Mesothelial cell of epicardium (in vitro differentiated cells): Measurements from ENCODE around the gene CCND2. TPM values are rescaled to one million over a fixed set of nuclear protein-coding genes. Genes with fewer than 3 reads are reported as not detected.

ENCODE experiments used
- DNase-seq, 2 experiments: peaks; one replicate each; pipeline ENCODE4 v3.0.0; 2021; ENCODE audit warnings: low spot score in 2 of 2; ENCODE audit not compliant: unreplicated experiment in 2 of 2
- H3K27ac Mint-ChIP-seq: 2 replicates; pipeline ENCODE4 v1.8.0; 2021; ENCODE audit warnings: mixed read lengths
- H3K27me3 Mint-ChIP-seq: 2 replicates; pipeline ENCODE4 v1.8.0; 2021; ENCODE audit warnings: low read depth, mixed read lengths
- H3K36me3 Mint-ChIP-seq: 2 replicates; pipeline ENCODE4 v1.8.0; 2021; ENCODE audit warnings: mixed read lengths
- H3K4me1 Mint-ChIP-seq: 2 replicates; pipeline ENCODE4 v1.8.0; 2021; ENCODE audit warnings: mixed read lengths
- H3K4me3 Mint-ChIP-seq: 2 replicates; pipeline ENCODE4 v1.8.0; 2021; ENCODE audit warnings: mild to moderate bottlenecking, moderate library complexity, mixed read lengths
- H3K9me3 Mint-ChIP-seq: 2 replicates; pipeline ENCODE4 v1.8.0; 2021; ENCODE audit warnings: mixed read lengths
- CTCF ChIP-seq: fragments of 200-600 bp; sonication (generic); IDR thresholded peaks from one replicate; pipeline ENCODE4 v1.5.0; 2021; ENCODE audit warnings: antibody characterized with exemption; ENCODE audit not compliant: unreplicated experiment
- total RNA-seq: library from RNA; stranded (reverse); gene quantifications from 3 replicates; pipeline ENCODE4 v1.2.1, GENCODE V29; 2021

Gene CCND2
- total RNA-seq, 1 donor from 2014 or later, result 412 TPM

GRCh38 chr12:4275016-4275869 is 1.7 kb downstream of the CCND2 start:
- peak overlapping the region; percentile 91 for H3K4me3 Mint-ChIP-seq
- peak overlapping the region; percentile 98 for H3K27ac Mint-ChIP-seq
- peaks cover 59% of the 10 kb centered on the region for H3K4me1 Mint-ChIP-seq
- H3K36me3 Mint-ChIP-seq, result peaks cover 8% of the 10 kb centered on the region
- no peak for DNase-seq
- H3K9me3 Mint-ChIP-seq, result no peaks in the 10 kb centered on the region
- peaks cover 3% of the 10 kb centered on the region for H3K27me3 Mint-ChIP-seq
- no peak for TF ChIP-seq CTCF

GRCh38 chr12:4275870-4276301 is 2.3 kb downstream of the CCND2 start:
- Mint-ChIP-seq H3K36me3 (peaks cover 12% of the 10 kb centered on the region), H3K27ac (peak overlapping the region; percentile 98), H3K27me3 (no peaks in the 10 kb centered on the region), H3K4me3 (peak overlapping the region; percentile 91), H3K4me1 (peaks cover 62% of the 10 kb centered on the region), H3K9me3 (no peaks in the 10 kb centered on the region)
- DNase-seq, result no peak
- no peak for TF ChIP-seq CTCF

DNA sequence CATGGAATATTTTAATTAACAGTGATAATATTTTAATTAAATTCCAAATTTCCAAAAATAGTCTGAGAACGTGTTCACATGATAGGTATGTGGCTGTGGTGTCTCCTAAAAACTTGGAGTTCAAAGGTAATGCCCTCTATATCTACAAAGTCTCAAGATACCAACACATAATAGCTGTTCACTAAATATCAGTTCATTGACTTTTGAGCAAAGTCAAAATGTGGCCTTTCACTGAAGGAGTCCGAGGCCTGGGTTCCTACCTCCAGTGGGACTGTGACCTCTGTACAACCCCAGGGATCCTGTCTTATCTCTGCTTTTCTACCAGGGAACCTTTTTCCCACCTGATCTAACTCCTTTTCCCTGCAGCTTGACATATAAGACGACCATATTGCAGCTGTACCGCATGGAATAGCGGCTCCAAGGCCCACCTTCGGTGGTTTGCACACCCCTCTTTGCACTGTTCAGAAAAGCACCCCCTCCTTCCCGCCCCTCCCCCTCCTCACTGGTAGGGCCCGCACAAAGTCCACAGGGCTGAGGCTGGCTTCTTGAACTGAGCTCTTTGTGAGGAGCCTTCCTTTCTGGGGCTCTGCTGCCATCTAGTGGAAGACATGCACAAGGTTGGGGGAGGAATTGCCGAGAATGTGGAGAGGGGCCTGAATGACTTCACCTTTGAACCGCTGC is 3.1 kb downstream of the CCND2 start:
- Mint-ChIP-seq H3K4me3 (peak overlapping the region; percentile 91), H3K27ac (peak overlapping the region; percentile 96), H3K27me3 (no peaks in the 10 kb centered on the region), H3K36me3 (peaks cover 14% of the 10 kb centered on the region), H3K4me1 (peaks cover 66% of the 10 kb centered on the region), H3K9me3 (no peaks in the 10 kb centered on the region)
- DNase-seq, result peak; percentile 78 to 87
- TF ChIP-seq CTCF, result peak; percentile 91

DNA sequence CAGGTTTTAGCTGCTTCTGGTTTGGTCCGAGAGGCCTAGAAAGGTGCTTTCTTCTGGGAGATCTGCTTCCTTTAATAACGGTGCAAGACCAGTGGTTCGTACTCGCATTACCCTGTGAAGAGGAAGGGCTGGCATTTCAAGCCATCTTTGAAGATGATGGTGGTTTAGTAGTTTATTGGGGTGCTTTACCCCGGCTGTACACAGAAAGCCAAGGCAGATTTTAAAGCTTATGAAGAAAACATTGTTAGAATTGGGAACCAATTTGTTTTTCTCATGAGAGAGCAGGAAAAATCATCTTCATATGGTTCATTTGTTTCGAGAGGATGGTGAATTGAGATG is 3.6 kb downstream of the CCND2 start:
- H3K27me3 Mint-ChIP-seq, result no peaks in the 10 kb centered on the region
- H3K4me3 Mint-ChIP-seq, result peak overlapping the region; percentile 91
- peak overlapping the region; percentile 96 for H3K27ac Mint-ChIP-seq
- no peak for DNase-seq
- peak; percentile 57 for TF ChIP-seq CTCF
- H3K4me1 Mint-ChIP-seq, result peaks cover 66% of the 10 kb centered on the region
- no peaks in the 10 kb centered on the region for H3K9me3 Mint-ChIP-seq
- peaks cover 14% of the 10 kb centered on the region for H3K36me3 Mint-ChIP-seq

DNA sequence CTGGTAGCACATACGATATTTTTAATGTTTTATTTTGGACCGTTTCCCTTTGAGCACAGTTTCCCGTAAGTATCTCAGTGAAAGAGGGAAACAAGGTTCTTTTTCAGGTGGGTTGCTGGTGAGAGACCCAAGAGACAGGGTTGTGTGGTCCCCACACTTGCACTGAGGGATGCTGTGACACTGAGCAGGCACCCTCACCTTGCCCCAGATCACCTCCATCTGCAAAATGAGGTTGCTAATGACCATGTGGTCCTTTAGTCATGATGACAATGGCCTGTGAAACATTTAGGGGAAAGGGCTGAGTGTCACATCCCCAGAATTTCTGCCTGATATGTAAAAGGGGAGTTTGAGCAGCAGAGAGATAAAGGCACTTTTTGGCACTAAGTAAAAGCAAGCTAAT is 4.3 kb downstream of the CCND2 start:
- no peaks in the 10 kb centered on the region for H3K27me3 Mint-ChIP-seq
- no peak for DNase-seq
- H3K36me3 Mint-ChIP-seq, result peaks cover 15% of the 10 kb centered on the region
- peak overlapping the region; percentile 69 for H3K27ac Mint-ChIP-seq
- peaks cover 62% of the 10 kb centered on the region for H3K4me1 Mint-ChIP-seq
- H3K9me3 Mint-ChIP-seq, result no peaks in the 10 kb centered on the region
- peak overlapping the region; percentile 25 for H3K4me3 Mint-ChIP-seq
- TF ChIP-seq CTCF, result no peak
